IMR-90 (cell line): ENCODE results near the gene FAM124A. TPM values are rescaled to one million over a fixed set of nuclear protein-coding genes. Genes with fewer than 3 reads are reported as not detected.

Source experiments
- ATAC-seq: fragments of 200-7000 bp; cut with Tn5 transposase; 2 replicates; pipeline ENCODE4 v1.9.1; 2020; ENCODE audit warnings: low read depth, mild to moderate bottlenecking, moderate library complexity
- BruUV-seq: library from RNA; stranded (reverse); fragments of 400-500 nt; replicated peaks from 2 replicates; lab custom pipeline; 2021; lab: Mats Ljungman, UMichigan
- CTCF ChIA-PET: fragments of 300-600 bp; formaldehyde crosslinking; extraction: SDS; loops from one replicate; lab custom pipeline; 2021; ENCODE audit warnings: antibody characterized with exemption; lab: Yijun Ruan, JAX
- POLR2A ChIA-PET: fragments of 300-600 bp; sonication (Branson Sonifier 250); formaldehyde crosslinking; loops from one replicate; lab custom pipeline; 2022; ENCODE audit warnings: antibody characterized with exemption; ENCODE audit not compliant: unreplicated experiment; lab: Charles Lee
- DNase-seq: peaks from one replicate; pipeline ENCODE4 v3.0.0; 2013
- H2AFZ ChIP-seq: replicated peaks from 2 replicates; pipeline ENCODE3; 2013; ENCODE audit warnings: low read length, mild to moderate bottlenecking; ENCODE audit not compliant: poor library complexity
- H2AK5ac ChIP-seq: 2 replicates; pipeline ENCODE4 v1.6.1; 2013; ENCODE audit warnings: low read depth, low read length, inconsistent platforms
- H2AK9ac ChIP-seq: replicated peaks from 2 replicates; pipeline ENCODE3; 2013; ENCODE audit warnings: mild to moderate bottlenecking, low read depth, low read length, moderate library complexity; ENCODE audit not compliant: poor library complexity
- H2BK120ac ChIP-seq: 2 replicates; pipeline ENCODE4 v1.6.1; 2013; ENCODE audit warnings: low read depth, low read length, inconsistent platforms
- H2BK15ac ChIP-seq: 3 replicates; pipeline ENCODE4 v1.6.1; 2013; ENCODE audit warnings: low read depth, low read length, inconsistent platforms
- H2BK20ac ChIP-seq: 2 replicates; pipeline ENCODE4 v1.6.1; 2013; ENCODE audit warnings: low read depth, mild to moderate bottlenecking, inconsistent platforms, low read length, moderate library complexity
- H2BK5ac ChIP-seq: 2 replicates; pipeline ENCODE4 v1.6.1; 2013; ENCODE audit warnings: mild to moderate bottlenecking, low read depth, low read length, inconsistent platforms; ENCODE audit not compliant: poor library complexity, severe bottlenecking
- H3K14ac ChIP-seq: replicated peaks from 2 replicates; pipeline ENCODE4 v1.6.1; 2013; ENCODE audit warnings: low read depth, low read length, inconsistent platforms
- H3K18ac ChIP-seq: 2 replicates; pipeline ENCODE4 v1.6.1; 2013; ENCODE audit warnings: low read depth, low read length, control low read depth
- H3K23ac ChIP-seq: 2 replicates; pipeline ENCODE4 v1.6.1; 2013; ENCODE audit warnings: low read depth, low read length, inconsistent platforms
- H3K27ac ChIP-seq: 2 replicates; pipeline ENCODE4 v1.5.1; 2013; ENCODE audit warnings: mild to moderate bottlenecking, control low read depth, low read length; ENCODE audit not compliant: insufficient read depth
- H3K27me3 ChIP-seq: 2 replicates; pipeline ENCODE4 v1.6.1; 2013; ENCODE audit warnings: low read length; ENCODE audit not compliant: control insufficient read depth, insufficient read depth
- H3K36me3 ChIP-seq: 2 replicates; pipeline ENCODE4 v1.6.1; 2013; ENCODE audit warnings: low read length, mixed read lengths; ENCODE audit not compliant: control insufficient read depth, insufficient read depth
- H3K4ac ChIP-seq: 2 replicates; pipeline ENCODE4 v1.6.1; 2013; ENCODE audit warnings: low read depth, low read length, inconsistent platforms
- H3K4me1 ChIP-seq: 2 replicates; pipeline ENCODE4 v1.6.1; 2013; ENCODE audit warnings: low read length, mixed read lengths; ENCODE audit not compliant: control insufficient read depth, insufficient read depth
- H3K4me2 ChIP-seq: 2 replicates; pipeline ENCODE4 v1.6.1; 2013; ENCODE audit warnings: low read depth, mild to moderate bottlenecking, control low read depth, low read length, moderate library complexity
- H3K4me3 ChIP-seq: 2 replicates; pipeline ENCODE4 v1.5.1; 2013; ENCODE audit warnings: low read depth, mild to moderate bottlenecking, control low read depth, low read length, moderate library complexity; ENCODE audit not compliant: insufficient read depth
- H3K56ac ChIP-seq: 2 replicates; pipeline ENCODE4 v1.6.1; 2013; ENCODE audit warnings: low read length, inconsistent platforms; ENCODE audit not compliant: insufficient read depth; ENCODE audit errors: extremely low read depth
- H3K79me1 ChIP-seq, 2 experiments: 2 replicates each; pipeline ENCODE4 v1.6.1; 2013; ENCODE audit warnings: low read length in 2 of 2, inconsistent platforms in 1 of 2, low read depth in 1 of 2
- H3K9ac ChIP-seq: 2 replicates; pipeline ENCODE4 v1.6.1; 2013; ENCODE audit warnings: low read depth, low read length, control low read depth
- H3K9me1 ChIP-seq: 2 replicates; pipeline ENCODE4 v1.6.1; 2013; ENCODE audit warnings: low read length, inconsistent platforms; ENCODE audit not compliant: insufficient read depth
- H3K9me3 ChIP-seq: 2 replicates; pipeline ENCODE4 v1.6.1; 2013; ENCODE audit warnings: low read length; ENCODE audit not compliant: control insufficient read depth, insufficient read depth
- H4K20me1 ChIP-seq: 2 replicates; pipeline ENCODE4 v1.6.1; 2013; ENCODE audit warnings: low read length, inconsistent platforms; ENCODE audit not compliant: insufficient read depth
- H4K5ac ChIP-seq: 2 replicates; pipeline ENCODE4 v1.6.1; 2013; ENCODE audit warnings: mild to moderate bottlenecking, low read depth, low read length, control low read depth
- H4K8ac ChIP-seq, 2 experiments: 2 replicates each; pipeline ENCODE4 v1.6.1; 2013; ENCODE audit warnings: low read depth in 2 of 2, low read length in 2 of 2, control low read depth in 1 of 2, inconsistent platforms in 1 of 2
- H4K91ac ChIP-seq: 2 replicates; pipeline ENCODE4 v1.6.1; 2013; ENCODE audit warnings: low read depth, low read length, inconsistent platforms; ENCODE audit not compliant: insufficient read depth
- BHLHE40 ChIP-seq: fragments of 150-350 bp; IDR thresholded peaks from 2 replicates; pipeline ENCODE4 v1.6.1; 2016; ENCODE audit warnings: mild to moderate bottlenecking, low read depth, low read length
- CEBPB ChIP-seq: IDR thresholded peaks from 2 replicates; pipeline ENCODE4 v1.6.1; 2012; ENCODE audit warnings: low read depth, low read length, improper control_type of control experiment
- FOS ChIP-seq: fragments of 150-350 bp; IDR thresholded peaks from 2 replicates; pipeline ENCODE4 v1.6.1; 2016; ENCODE audit warnings: low read depth, low read length
- MAFK ChIP-seq: IDR thresholded peaks from 2 replicates; pipeline ENCODE4 v1.6.1; 2012; ENCODE audit warnings: low read depth, low read length, improper control_type of control experiment
- MAZ ChIP-seq: IDR thresholded peaks from 2 replicates; pipeline ENCODE4 v1.6.1; 2012; ENCODE audit warnings: low read depth, mild to moderate bottlenecking, low read length, improper control_type of control experiment, moderate library complexity, borderline replicate concordance
- MXI1 ChIP-seq: IDR thresholded peaks from 2 replicates; pipeline ENCODE4 v1.6.1; 2012; ENCODE audit warnings: low read depth, mild to moderate bottlenecking, low read length, moderate library complexity, borderline replicate concordance
- NFE2L2 ChIP-seq: fragments of 150-350 bp; IDR thresholded peaks from 2 replicates; pipeline ENCODE4 v1.6.1; 2016; ENCODE audit warnings: low read depth, mild to moderate bottlenecking, low read length
- POLR2A ChIP-seq: IDR thresholded peaks from 2 replicates; pipeline ENCODE4 v1.6.1; 2012; ENCODE audit warnings: mild to moderate bottlenecking, low read depth, low read length
- RAD21 ChIP-seq: IDR thresholded peaks from 2 replicates; pipeline ENCODE4 v1.6.1; 2012; ENCODE audit warnings: low read length, improper control_type of control experiment
- RCOR1 ChIP-seq: IDR thresholded peaks from 2 replicates; pipeline ENCODE4 v1.6.1; 2012; ENCODE audit warnings: mild to moderate bottlenecking, low read length, improper control_type of control experiment; ENCODE audit not compliant: insufficient replicate concordance
- RFX5 ChIP-seq: IDR thresholded peaks from 2 replicates; pipeline ENCODE4 v1.8.0; 2012; ENCODE audit warnings: low read depth, mild to moderate bottlenecking, low read length, moderate library complexity
- WGBS, 2 experiments: methylation state at CpG; one replicate each; pipeline versions ENCODE4 v1.1.5 to v1.1.7; 2013; ENCODE audit warnings: missing lambda C conversion rate in 2 of 2; ENCODE audit not compliant: insufficient read length in 1 of 2; ENCODE audit errors: extremely low coverage in 2 of 2; 5-methylcytosine and 5-hydroxymethylcytosine counted together
- dilution Hi-C: fragments of 300-500 bp; cut with HindIII; formaldehyde crosslinking; loops from one replicate; pipeline ENCODE4 v1.14.3; 2018; ENCODE audit warnings: low sequenced_read_pairs; ENCODE audit not compliant: unreplicated experiment
- in situ Hi-C: fragments of 300-500 bp; cut with MboI; formaldehyde crosslinking; loops from 3 replicates; pipeline ENCODE4 v1.14.3; 2019; ENCODE audit warnings: low sequenced_read_pairs, inconsistent platforms, mixed read lengths
- intact Hi-C: fragments of 100-400 bp; cut with micrococcal nuclease; formaldehyde crosslinking; loops from 2 replicates; pipeline ENCODE4 v1.10.0; 2022
- polyA plus RNA-seq, 3 experiments: library from polyadenylated mRNA; depleted of rRNA; stranded (reverse); fragments of >200 nt; gene quantifications; 2 replicates each; pipeline ENCODE4 v1.2.3, GENCODE V29; 2012; ENCODE audit warnings: low replicate concordance in 1 of 3
- total RNA-seq: library from RNA; depleted of rRNA; stranded (reverse); fragments of >200 nt; gene quantifications from 2 replicates; pipeline ENCODE4 v1.2.3, GENCODE V29; 2012
- TF ChIP-seq, protein P1 (sequence below): conservative IDR thresholded peaks from 2 replicates; pipeline ENCODE4 v1.5.1; 2012; ENCODE audit warnings: mild to moderate bottlenecking, low read depth, low read length, improper control_type of control experiment
- TF ChIP-seq, protein P2 (sequence below): fragments of 150-350 bp; IDR thresholded peaks from 2 replicates; pipeline ENCODE4 v1.6.1; 2017; ENCODE audit warnings: mild to moderate bottlenecking, antibody characterized with exemption, low read length, low read depth
- TF ChIP-seq, protein P3 (sequence below): fragments of 150-350 bp; IDR thresholded peaks from 2 replicates; pipeline ENCODE4 v1.6.1; 2016; ENCODE audit warnings: low read depth, mild to moderate bottlenecking, low read length, moderate library complexity, borderline replicate concordance

FAM124A gene
- total and polyA plus RNA-seq, 2 of the 4 experiments (the other 2 are of a cell fraction) = 0.03 TPM; not detected in 1

DNA sequence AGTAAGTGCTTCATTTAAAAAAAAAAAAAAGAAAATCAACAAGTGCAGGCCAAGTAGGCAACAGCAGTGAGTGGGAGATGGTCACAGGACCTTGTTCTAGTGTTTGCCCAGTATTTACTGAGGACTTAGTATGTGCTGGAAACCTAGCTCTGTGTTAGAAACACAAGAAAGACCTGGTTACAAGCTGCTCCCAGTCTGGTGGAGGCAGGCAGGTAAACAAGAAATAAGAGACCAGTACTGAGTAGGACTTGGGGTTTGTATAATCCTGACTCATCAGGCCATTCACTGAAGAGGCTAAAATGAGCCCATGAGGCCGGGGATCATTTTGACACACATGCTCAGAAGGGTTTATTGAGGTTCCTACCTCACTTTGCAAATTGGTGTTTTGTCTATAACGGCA lies 95.8 kb downstream of the FAM124A start:
- Histone ChIP-seq H2BK15ac (no peak overlapping the region), H3K9me1 (no peaks in the 10 kb centered on the region), H3K9ac (no peak overlapping the region), H4K91ac (no peak overlapping the region), H3K79me1 (no peaks in the 10 kb centered on the region), H3K27ac (no peak overlapping the region), H3K23ac (no peak overlapping the region), H2AK9ac (no peak overlapping the region), H3K9me3 (no peaks in the 10 kb centered on the region), H2AK5ac (no peak overlapping the region), H3K4me2 (no peak overlapping the region), H2BK5ac (no peak overlapping the region), H2BK20ac (no peak overlapping the region), H3K4me3 (no peak overlapping the region), H3K36me3 (no peaks in the 10 kb centered on the region), H3K18ac (no peak overlapping the region), H3K14ac (no peak overlapping the region), H3K4me1 (peaks cover 2% of the 10 kb centered on the region; the same call in 1 of the 2 replicates), H4K20me1 (no peaks in the 10 kb centered on the region), H3K56ac (no peak overlapping the region), H2BK120ac (no peak overlapping the region), H4K5ac (no peak overlapping the region), H3K27me3 (peaks cover 12% of the 10 kb centered on the region), H3K4ac (no peak overlapping the region), H4K8ac (no peak overlapping the region), H2AFZ (no peak overlapping the region)
- ATAC-seq (no peak), DNase-seq (no peak)
- CTCF ChIA-PET = interaction anchor here (0.6 kb wide), 1 partner anchor 658 kb away, joined by 3 read pairs; no protein-coding TSS in a partner anchor
- intact Hi-C loops (no loop called here), in situ Hi-C loops (no loop called here), dilution Hi-C loops (no loop called here)
- no TSS peak for BruUV-seq
- no CpG with 5 or more reads among the region's 2 CpGs for WGBS, 2 experiments
- TF ChIP-seq MAFK (no peak), MXI1 (no peak), BHLHE40 (no peak), RCOR1 (no peak), RAD21 (no peak), NFE2L2 (no peak), RFX5 (no peak), FOS (no peak), CEBPB (no peak), POLR2A (no peak), MAZ (no peak)
- TF ChIP-seq, protein P1, sequence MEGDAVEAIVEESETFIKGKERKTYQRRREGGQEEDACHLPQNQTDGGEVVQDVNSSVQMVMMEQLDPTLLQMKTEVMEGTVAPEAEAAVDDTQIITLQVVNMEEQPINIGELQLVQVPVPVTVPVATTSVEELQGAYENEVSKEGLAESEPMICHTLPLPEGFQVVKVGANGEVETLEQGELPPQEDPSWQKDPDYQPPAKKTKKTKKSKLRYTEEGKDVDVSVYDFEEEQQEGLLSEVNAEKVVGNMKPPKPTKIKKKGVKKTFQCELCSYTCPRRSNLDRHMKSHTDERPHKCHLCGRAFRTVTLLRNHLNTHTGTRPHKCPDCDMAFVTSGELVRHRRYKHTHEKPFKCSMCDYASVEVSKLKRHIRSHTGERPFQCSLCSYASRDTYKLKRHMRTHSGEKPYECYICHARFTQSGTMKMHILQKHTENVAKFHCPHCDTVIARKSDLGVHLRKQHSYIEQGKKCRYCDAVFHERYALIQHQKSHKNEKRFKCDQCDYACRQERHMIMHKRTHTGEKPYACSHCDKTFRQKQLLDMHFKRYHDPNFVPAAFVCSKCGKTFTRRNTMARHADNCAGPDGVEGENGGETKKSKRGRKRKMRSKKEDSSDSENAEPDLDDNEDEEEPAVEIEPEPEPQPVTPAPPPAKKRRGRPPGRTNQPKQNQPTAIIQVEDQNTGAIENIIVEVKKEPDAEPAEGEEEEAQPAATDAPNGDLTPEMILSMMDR = no peak
- TF ChIP-seq, protein P2, sequence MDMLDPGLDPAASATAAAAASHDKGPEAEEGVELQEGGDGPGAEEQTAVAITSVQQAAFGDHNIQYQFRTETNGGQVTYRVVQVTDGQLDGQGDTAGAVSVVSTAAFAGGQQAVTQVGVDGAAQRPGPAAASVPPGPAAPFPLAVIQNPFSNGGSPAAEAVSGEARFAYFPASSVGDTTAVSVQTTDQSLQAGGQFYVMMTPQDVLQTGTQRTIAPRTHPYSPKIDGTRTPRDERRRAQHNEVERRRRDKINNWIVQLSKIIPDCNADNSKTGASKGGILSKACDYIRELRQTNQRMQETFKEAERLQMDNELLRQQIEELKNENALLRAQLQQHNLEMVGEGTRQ = no peak
- TF ChIP-seq, protein P3, sequence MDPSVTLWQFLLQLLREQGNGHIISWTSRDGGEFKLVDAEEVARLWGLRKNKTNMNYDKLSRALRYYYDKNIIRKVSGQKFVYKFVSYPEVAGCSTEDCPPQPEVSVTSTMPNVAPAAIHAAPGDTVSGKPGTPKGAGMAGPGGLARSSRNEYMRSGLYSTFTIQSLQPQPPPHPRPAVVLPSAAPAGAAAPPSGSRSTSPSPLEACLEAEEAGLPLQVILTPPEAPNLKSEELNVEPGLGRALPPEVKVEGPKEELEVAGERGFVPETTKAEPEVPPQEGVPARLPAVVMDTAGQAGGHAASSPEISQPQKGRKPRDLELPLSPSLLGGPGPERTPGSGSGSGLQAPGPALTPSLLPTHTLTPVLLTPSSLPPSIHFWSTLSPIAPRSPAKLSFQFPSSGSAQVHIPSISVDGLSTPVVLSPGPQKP = no peak
- POLR2A ChIA-PET = no interaction called here
